Immature natural killer cell (primary cell): ENCODE data around the gene SLC4A5. TPM values are rescaled to one million over a fixed set of nuclear protein-coding genes. Genes with fewer than 3 reads are reported as not detected.
"Not testable (repeated sequence)": the region's sequence is repeated elsewhere in the genome, so short reads cannot be mapped to it uniquely, and the experiment has no call there.

Experiments used
- DNase-seq, 3 donors: peaks; one replicate each; pipeline ENCODE4 v3.0.0; 2022; ENCODE audit warnings: mixed read lengths in 1 of 3
- H3K27ac Mint-ChIP-seq, 6 donors: one replicate each; pipeline ENCODE4 v1.8.0; 2020; ENCODE audit warnings: mixed read lengths in 6 of 6, mild to moderate bottlenecking in 5 of 6, inconsistent platforms in 4 of 6, moderate library complexity in 3 of 6
- H3K27me3 Mint-ChIP-seq, 3 donors: one replicate each; pipeline ENCODE4 v1.8.0; 2020 to 2021; ENCODE audit warnings: low read depth in 3 of 3, mild to moderate bottlenecking in 3 of 3, mixed read lengths in 3 of 3, moderate library complexity in 3 of 3, inconsistent platforms in 1 of 3
- H3K36me3 Mint-ChIP-seq, 3 donors: one replicate each; pipeline ENCODE4 v1.8.0; 2020; ENCODE audit warnings: mixed read lengths in 3 of 3, inconsistent platforms in 2 of 3, mild to moderate bottlenecking in 2 of 3
- H3K4me1 Mint-ChIP-seq, 2 donors: one replicate each; pipeline ENCODE4 v1.8.0; 2020; ENCODE audit warnings: inconsistent platforms in 2 of 2, mild to moderate bottlenecking in 2 of 2, mixed read lengths in 2 of 2, moderate library complexity in 1 of 2
- H3K4me3 Mint-ChIP-seq, 5 donors: one replicate each; pipeline ENCODE4 v1.8.0; 2020; ENCODE audit warnings: mild to moderate bottlenecking in 5 of 5, mixed read lengths in 5 of 5, inconsistent platforms in 3 of 5, moderate library complexity in 3 of 5
- H3K9me3 Mint-ChIP-seq, 6 donors: one replicate each; pipeline ENCODE4 v1.8.0; 2020; ENCODE audit warnings: mild to moderate bottlenecking in 6 of 6, mixed read lengths in 6 of 6, inconsistent platforms in 4 of 6, moderate library complexity in 3 of 6
- polyA plus RNA-seq, 3 donors: library from polyadenylated mRNA; unstranded; fragments of 300-500 nt; fragmentation: Illumina TruSeq; gene quantifications; one replicate each; pipeline ENCODE4 v1.2.3, GENCODE V29; 2021

Gene SLC4A5
- polyA plus RNA-seq, 3 donors from 2014 or later, result not detected

DNA sequence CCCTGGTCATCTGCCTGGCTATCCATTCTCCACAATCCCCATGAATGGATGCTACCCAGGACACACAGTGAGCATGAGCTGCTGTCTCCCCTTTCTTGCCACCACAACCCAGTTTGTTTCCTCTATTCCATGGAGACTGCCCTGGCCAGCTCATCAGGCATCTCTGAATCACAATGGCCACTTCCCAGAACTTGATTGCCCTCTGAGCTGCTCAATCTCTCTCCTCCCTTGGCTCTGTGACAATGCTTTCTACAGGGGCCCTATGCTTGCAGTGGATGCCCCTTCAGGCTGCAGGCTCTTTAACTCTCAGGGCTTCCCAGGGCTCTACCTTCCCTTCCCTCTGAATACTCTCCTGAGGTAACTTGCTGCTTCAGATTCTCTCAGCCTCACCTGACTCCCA is 14.4 kb upstream of the SLC4A5 start:
- H3K27ac Mint-ChIP-seq, result peak overlapping the region in 2 of 6 donors; percentile 8 to 25
- no peaks in the 10 kb centered on the region for H3K4me1 Mint-ChIP-seq
- peaks cover 20 to 41% (median 27%) of the 10 kb centered on the region in 3 donors for H3K36me3 Mint-ChIP-seq

DNA sequence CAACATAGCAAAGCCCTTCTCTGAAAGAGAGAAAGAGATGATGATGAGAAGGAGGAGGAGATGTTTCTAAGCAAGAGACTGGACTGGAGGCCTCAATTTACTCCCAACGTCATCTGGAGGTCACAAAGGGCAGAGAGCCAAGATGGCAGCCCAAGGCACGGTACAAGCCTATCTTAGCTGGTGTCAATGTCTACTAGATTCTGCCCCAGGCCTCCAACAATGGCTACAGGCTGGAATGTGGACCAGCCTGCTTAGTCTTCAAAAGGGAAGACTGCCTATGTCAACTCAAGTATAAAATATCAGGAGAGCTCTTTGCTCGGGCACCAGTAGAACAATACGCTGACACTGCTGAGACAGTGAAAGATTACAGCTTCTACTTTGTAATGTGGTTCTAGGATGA is 6.7 kb upstream of the SLC4A5 start:
- Mint-ChIP-seq H3K9me3 (no peaks in the 10 kb centered on the region), H3K27ac (peak overlapping the region in 1 of 6 donors; percentile 19), H3K27me3 (no peaks in the 10 kb centered on the region), H3K36me3 (peaks cover 3 to 6% (median 4%) of the 10 kb centered on the region in 3 donors), H3K4me1 (peaks cover 1 to 8% of the 10 kb centered on the region in 2 donors), H3K4me3 (no peak overlapping the region)
- no peak for DNase-seq

More for the DNA sequence above, 14.4 kb upstream of the SLC4A5 start:
- no peak for DNase-seq
- no peaks in the 10 kb centered on the region for H3K9me3 Mint-ChIP-seq
- H3K4me3 Mint-ChIP-seq, result no peak overlapping the region
- H3K27me3 Mint-ChIP-seq, result peaks cover 0 to 3% (median 0%) of the 10 kb centered on the region in 3 donors

DNA sequence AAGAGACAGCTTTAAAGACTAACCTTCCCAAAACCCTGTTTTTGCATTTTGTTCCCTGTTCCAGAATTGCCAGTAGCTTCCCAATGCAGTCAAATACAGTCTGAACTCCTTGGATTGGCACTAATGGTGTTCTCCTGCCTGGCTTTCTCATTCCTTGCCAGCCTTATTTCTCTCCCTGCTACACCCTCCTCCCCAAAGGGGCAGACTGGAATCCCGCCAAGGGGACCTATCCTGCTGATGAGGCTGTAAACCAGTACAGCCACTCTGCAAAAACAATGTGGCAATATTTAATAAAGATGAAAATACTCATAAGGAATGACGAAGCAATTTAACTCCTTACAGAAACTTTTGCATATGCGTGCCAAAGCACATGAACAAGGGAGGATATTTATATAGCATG is 4.5 kb upstream of the SLC4A5 start:
- H3K4me1 Mint-ChIP-seq, result peaks cover 1 to 13% of the 10 kb centered on the region in 2 donors
- H3K4me3 Mint-ChIP-seq, result no peak overlapping the region
- H3K36me3 Mint-ChIP-seq, result peaks cover 0 to 10% (median 7%) of the 10 kb centered on the region in 3 donors
- peaks cover 0 to 2% (median 0%) of the 10 kb centered on the region in 6 donors for H3K9me3 Mint-ChIP-seq
- no peak for DNase-seq
- H3K27ac Mint-ChIP-seq, result no peak overlapping the region
- H3K27me3 Mint-ChIP-seq, result peaks cover 0 to 2% (median 1%) of the 10 kb centered on the region in 3 donors

DNA sequence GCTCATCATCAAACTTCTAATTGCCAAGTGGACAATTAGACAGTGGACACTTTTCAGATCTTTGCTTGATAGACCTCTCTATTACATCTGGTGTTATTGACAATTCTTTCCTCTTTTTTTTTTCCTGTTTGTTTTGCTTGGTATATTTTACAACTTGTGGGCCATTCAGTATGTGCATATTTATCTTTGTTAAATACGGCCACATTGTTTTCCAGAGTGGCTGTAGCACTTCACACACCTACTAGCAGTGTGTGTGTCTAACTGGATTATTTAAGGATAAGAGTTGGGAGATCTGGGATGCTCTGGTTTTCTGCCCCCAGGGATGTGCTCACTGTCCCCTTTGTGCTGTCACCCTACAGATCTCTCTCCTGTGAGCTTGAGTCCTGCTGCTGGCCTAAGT is 4.1 kb upstream of the SLC4A5 start:
- Mint-ChIP-seq H3K4me1 (peaks cover 1 to 13% of the 10 kb centered on the region in 2 donors), H3K27me3 (peaks cover 0 to 2% (median 1%) of the 10 kb centered on the region in 3 donors), H3K36me3 (peaks cover 0 to 10% (median 7%) of the 10 kb centered on the region in 3 donors), H3K4me3 (no peak overlapping the region), H3K27ac (no peak overlapping the region), H3K9me3 (peaks cover 0 to 2% (median 0%) of the 10 kb centered on the region in 6 donors)
- DNase-seq, result no peak

DNA sequence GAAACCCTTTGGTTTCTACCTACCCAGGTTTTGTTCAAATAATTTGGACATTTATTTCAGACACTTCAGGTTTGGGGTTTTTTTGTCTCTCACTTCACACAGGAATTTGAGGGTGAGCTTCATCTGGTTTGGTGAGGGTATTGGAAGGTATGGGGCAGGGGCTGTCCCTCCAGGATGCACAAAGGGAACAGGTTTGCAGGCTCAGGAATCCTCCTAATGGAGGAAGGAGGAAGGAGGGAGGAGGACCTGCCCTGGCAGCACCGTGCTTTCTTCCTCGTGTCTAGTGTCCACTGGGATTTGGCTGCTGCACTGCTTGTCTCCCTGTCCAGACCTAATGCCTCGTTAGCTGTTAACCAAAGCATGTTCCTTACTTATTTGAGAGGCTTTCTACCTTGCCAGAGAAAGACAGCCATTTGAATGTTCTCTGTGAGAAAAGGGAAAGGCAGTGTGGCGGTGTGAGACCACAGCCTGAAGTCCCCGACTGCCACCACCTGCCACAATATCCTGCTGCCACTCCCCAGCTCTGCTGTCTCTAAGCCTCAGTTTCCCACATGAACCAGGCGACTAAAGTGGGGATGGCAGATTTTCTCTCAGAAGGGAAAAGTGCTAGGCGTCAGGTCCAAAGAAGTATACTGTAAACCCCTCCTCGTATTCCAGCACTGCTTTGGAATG is 2.2 kb upstream of the SLC4A5 start:
- H3K4me1 Mint-ChIP-seq, result peaks cover 1 to 13% of the 10 kb centered on the region in 2 donors
- peaks cover 0 to 2% (median 0%) of the 10 kb centered on the region in 6 donors for H3K9me3 Mint-ChIP-seq
- H3K36me3 Mint-ChIP-seq, result peaks cover 4 to 10% (median 7%) of the 10 kb centered on the region in 3 donors
- DNase-seq, result no peak
- no peak overlapping the region for H3K4me3 Mint-ChIP-seq
- H3K27ac Mint-ChIP-seq, result no peak overlapping the region
- H3K27me3 Mint-ChIP-seq, result peaks cover 0 to 2% (median 1%) of the 10 kb centered on the region in 3 donors

DNA sequence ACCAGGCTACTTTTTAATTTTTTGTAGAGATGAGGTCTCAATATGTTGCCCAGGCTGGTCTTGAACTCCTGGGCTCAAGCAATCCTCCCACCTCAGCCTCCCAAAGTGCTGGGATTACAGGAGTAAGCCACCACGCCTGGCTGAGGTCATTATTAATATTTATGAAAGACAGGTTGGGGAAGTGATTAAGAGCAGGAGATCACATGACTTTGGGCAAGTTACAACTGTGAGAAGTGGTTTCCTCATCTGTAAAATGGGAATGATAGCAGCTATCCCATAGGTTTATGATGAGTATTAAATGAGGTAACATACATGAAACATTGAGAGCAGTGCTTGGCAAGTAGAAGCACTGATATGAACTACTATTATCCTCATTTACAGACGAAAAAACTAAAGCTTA is 7.0 kb downstream of the SLC4A5 start:
- not testable (repeated sequence) for H3K27ac Mint-ChIP-seq, H3K27me3 Mint-ChIP-seq, DNase-seq, H3K4me3 Mint-ChIP-seq, H3K4me1 Mint-ChIP-seq, H3K9me3 Mint-ChIP-seq
- peaks cover 0 to 13% (median 10%) of the 10 kb centered on the region in 3 donors for H3K36me3 Mint-ChIP-seq

DNA sequence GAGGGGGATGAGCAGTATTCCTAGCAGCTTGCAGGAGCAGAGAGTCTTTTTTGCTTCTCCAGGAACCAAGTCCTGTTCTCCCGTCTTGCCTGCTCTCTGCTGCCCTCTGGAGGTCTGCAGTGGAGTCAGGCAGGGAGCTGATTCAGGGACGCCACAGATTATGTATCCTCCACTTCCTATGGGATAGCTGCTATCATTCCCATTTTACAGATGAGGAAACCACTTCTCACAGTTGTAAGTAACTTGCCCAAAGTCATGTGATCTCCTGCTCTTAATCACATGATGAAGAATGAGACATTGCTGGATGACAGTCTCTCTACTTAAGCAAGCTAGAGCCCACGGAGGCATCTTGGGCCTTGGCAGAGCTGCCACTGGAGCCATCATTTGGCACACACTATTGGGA is 8.3 kb downstream of the SLC4A5 start:
- peak; percentile 59 to 66 (median 65) for DNase-seq
- Mint-ChIP-seq H3K27ac (no peak overlapping the region), H3K36me3 (peaks cover 0 to 13% (median 10%) of the 10 kb centered on the region in 3 donors), H3K9me3 (no peaks in the 10 kb centered on the region), H3K4me1 (no peaks in the 10 kb centered on the region), H3K4me3 (no peak overlapping the region), H3K27me3 (peaks cover 0 to 2% (median 0%) of the 10 kb centered on the region in 3 donors)

DNA sequence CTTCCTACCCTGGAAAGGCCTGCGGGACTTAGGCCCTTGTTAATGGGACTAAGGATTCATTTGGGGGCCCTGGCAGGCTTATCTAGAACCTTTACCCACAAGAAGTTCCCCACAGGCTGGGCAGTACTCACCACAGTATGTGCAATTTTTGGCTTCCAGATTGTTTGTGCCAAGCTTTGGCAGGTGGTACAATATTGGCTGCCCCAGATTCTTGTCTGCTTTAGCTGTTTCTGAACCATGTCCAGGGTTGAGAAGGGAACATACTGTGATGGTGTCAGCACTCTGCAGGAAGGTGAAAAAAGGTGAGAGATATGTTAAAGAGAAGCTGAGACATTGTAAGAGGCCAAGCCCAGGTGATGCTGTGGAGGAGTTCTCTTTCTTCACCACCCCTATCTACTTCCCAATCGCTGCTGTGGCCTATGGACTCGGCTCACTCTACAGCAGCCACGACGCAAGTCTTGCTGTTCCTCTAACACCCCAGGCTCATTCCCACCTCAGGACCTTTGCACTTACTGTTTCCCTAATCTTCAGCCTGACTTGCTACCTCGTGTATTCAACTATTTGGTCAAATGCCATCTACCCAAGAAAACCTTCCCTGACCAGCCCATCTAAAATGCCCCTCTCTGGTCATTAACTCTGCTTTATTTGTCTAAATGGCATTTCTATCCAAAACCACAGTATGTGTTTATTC is 9.2 kb downstream of the SLC4A5 start:
- DNase-seq, result no peak
- no peaks in the 10 kb centered on the region for H3K9me3 Mint-ChIP-seq
- no peaks in the 10 kb centered on the region for H3K4me1 Mint-ChIP-seq
- peaks cover 0 to 2% (median 0%) of the 10 kb centered on the region in 3 donors for H3K27me3 Mint-ChIP-seq
- no peak overlapping the region for H3K27ac Mint-ChIP-seq
- H3K4me3 Mint-ChIP-seq, result no peak overlapping the region
- H3K36me3 Mint-ChIP-seq, result peaks cover 0 to 13% (median 10%) of the 10 kb centered on the region in 3 donors

DNA sequence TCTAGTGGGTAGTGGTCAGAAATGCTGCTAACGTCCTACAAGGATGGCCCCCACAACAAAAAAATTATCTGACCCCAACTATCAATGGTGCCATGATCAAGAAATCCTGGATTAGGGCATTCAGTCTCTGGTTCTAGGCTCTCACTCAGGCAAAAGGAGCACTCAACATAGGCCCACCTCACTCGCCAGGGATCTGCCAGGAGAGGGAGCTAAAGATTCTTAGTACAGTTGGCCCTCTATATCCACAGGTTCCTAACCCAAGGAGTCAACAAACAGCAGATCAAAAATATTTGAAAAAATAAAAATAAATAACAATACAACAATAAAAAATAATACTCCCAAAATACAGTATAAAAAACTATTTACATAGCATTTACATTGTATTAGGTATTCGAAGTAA is 10.0 kb downstream of the SLC4A5 start:
- peaks cover 0 to 3% of the 10 kb centered on the region in 2 donors for H3K4me1 Mint-ChIP-seq
- no peaks in the 10 kb centered on the region for H3K9me3 Mint-ChIP-seq
- DNase-seq, result no peak
- no peak overlapping the region for H3K4me3 Mint-ChIP-seq
- H3K36me3 Mint-ChIP-seq, result peaks cover 0 to 13% (median 10%) of the 10 kb centered on the region in 3 donors
- no peak overlapping the region for H3K27ac Mint-ChIP-seq
- peaks cover 0 to 2% (median 0%) of the 10 kb centered on the region in 3 donors for H3K27me3 Mint-ChIP-seq

DNA sequence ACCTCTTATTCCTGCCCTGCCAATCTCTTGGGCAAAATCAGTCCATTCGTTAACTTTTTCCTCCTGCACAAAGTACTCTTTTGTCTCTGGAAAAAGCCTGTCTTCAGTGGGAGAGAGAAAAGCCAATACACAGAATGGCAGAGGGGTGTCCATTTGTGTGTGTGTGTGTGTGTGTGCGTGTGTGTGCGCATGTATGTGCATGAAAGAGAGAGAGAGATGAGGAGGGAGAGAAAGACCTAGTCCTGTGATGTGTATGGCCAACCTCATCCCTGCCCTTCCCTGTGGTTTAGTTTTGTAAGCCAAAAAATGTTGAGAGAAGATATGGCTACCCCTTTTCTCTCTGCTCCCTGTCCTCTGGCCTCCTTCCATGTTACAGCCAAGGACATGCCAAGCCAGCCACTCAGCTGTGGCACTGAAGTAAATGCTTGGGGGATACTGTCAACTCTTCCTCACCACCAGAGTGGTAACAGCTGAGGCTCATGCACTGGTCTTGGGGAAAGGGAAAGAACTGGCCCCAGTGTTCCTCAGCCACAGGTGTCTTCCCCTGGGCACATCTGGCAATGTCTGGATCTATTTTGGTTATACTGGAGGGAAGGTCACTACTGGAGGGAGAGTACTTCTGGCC is 10.6 kb downstream of the SLC4A5 start:
- Mint-ChIP-seq H3K36me3 (peaks cover 0 to 13% (median 5%) of the 10 kb centered on the region in 3 donors), H3K27ac (no peak overlapping the region)

DNA sequence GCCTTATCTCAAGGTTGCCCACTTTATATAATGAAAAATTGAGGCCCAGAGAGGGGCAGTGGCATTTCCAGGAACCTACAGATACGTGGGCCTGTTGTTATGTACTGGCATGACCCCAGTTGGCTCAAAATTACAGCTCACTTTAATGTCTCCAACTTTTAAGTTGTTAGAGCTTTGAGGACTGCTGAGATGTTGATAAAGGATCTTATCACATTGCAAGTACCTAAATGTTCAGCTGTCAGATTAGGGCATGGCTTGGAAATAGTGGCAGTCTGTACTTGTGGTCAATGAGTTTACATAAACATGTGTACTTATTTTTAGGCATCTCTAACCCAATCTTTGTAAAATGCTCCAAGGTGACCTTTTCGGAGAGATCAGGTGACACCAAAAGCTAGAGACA is 14.6 kb downstream of the SLC4A5 start:
- Mint-ChIP-seq H3K4me3 (no peak overlapping the region), H3K9me3 (no peaks in the 10 kb centered on the region), H3K27me3 (peaks cover 2 to 5% (median 4%) of the 10 kb centered on the region in 3 donors), H3K36me3 (peaks cover 0 to 26% (median 17%) of the 10 kb centered on the region in 3 donors), H3K4me1 (peaks cover 0 to 17% of the 10 kb centered on the region in 2 donors), H3K27ac (no peak overlapping the region)
- no peak for DNase-seq

More for the DNA sequence above, 10.6 kb downstream of the SLC4A5 start:
- no peaks in the 10 kb centered on the region for H3K9me3 Mint-ChIP-seq
- DNase-seq, result no peak
- H3K4me1 Mint-ChIP-seq, result peaks cover 0 to 8% of the 10 kb centered on the region in 2 donors
- H3K4me3 Mint-ChIP-seq, result no peak overlapping the region
- H3K27me3 Mint-ChIP-seq, result peaks cover 0 to 2% (median 0%) of the 10 kb centered on the region in 3 donors

DNA sequence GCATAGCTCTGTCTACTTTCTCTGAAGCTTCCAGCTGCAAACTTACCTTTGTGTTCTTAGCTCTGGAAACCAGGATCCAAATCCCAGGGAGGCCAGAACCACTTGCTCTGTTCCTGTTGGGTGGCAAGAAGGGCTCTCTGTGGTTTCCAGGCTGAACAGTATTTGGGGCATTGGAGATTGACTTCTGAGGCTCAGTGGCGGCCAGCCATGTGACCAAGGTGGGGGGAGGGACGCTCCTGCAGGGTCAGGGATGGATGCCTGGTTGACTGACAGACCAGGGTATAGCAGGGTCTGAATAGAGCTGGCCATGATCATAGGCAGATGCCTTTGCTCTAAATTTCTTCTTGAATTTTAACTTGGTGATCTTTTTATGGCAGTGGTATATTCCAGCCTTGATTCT is 15.1 kb downstream of the SLC4A5 start:
- DNase-seq, result no peak
- Mint-ChIP-seq H3K9me3 (no peaks in the 10 kb centered on the region), H3K4me1 (peaks cover 0 to 17% of the 10 kb centered on the region in 2 donors), H3K36me3 (peaks cover 0 to 29% (median 22%) of the 10 kb centered on the region in 3 donors), H3K27me3 (peaks cover 2 to 5% (median 4%) of the 10 kb centered on the region in 3 donors), H3K27ac (peak overlapping the region in 2 of 6 donors; percentile 18 to 66), H3K4me3 (peak overlapping the region in 1 of 5 donors; percentile 24)

DNA sequence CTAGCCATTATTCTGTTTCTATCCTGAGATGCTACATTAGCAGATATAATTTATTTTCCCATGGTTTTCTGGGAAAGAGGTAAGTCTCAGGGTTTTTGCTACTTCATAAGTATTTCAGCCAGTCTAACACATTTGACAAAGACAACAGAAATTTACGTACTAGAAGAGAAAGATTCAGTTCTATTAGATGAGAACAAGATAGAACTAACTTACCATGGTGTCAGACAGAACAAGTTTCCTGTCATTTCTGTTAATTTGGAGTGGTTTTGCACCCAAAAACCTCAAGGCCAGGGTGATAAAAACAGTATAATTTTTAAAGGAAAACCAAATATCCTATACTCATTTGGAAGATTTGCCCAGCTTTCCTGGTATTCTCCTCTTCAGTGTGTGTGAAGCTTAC is 15.6 kb downstream of the SLC4A5 start:
- peak; percentile 6 to 48 (median 22) for DNase-seq
- H3K36me3 Mint-ChIP-seq, result peaks cover 0 to 31% (median 25%) of the 10 kb centered on the region in 3 donors
- peaks cover 2 to 6% (median 4%) of the 10 kb centered on the region in 3 donors for H3K27me3 Mint-ChIP-seq
- H3K4me1 Mint-ChIP-seq, result peaks cover 0 to 17% of the 10 kb centered on the region in 2 donors
- H3K4me3 Mint-ChIP-seq, result peak overlapping the region in 1 of 5 donors; percentile 24
- H3K9me3 Mint-ChIP-seq, result no peaks in the 10 kb centered on the region
- H3K27ac Mint-ChIP-seq, result peak overlapping the region in 2 of 6 donors; percentile 47 to 66
